A549 (cell line): ENCODE data around the gene GUCY1A1. TPM values are rescaled to one million over a fixed set of nuclear protein-coding genes. Genes with fewer than 3 reads are reported as not detected.

Experiments
- ATAC-seq, 2 experiments: fragments of 200-7000 bp in 1 of 2; fragments of >200 bp in 1 of 2; cut with Nextera tagmentation in 1 of 2; cut with Tn5 transposase in 1 of 2; 3 replicates each; pipeline versions ENCODE4 v1.8.0 to v1.9.1; 2018 to 2020; ENCODE audit warnings: mild to moderate bottlenecking in 1 of 2, moderate library complexity in 1 of 2
- CTCF ChIA-PET: fragments of 300-600 bp; sonication (Branson Sonifier 250); formaldehyde crosslinking; extraction: SDS; loops from one replicate; lab custom pipeline; 2021; ENCODE audit warnings: antibody characterized with exemption, inconsistent platforms; lab: Yijun Ruan, JAX
- POLR2A ChIA-PET: fragments of 350-600 bp; formaldehyde crosslinking; extraction: SDS; loops from one replicate; lab custom pipeline; 2021; ENCODE audit warnings: antibody characterized with exemption, inconsistent platforms; lab: Yijun Ruan, JAX
- DNase-seq, 2 experiments: peaks; one replicate each; pipeline versions ENCODE4 v3.0.0 to v3.0.0-alpha.2; 2011 to 2016; ENCODE audit warnings: low read depth in 1 of 2, low spot score in 1 of 2
- FAIRE-seq: peaks from 2 replicates; lab custom pipeline; 2011; peaks lifted over from hg19 to GRCh38; lab: Jason Lieb, UNC
- H3K27ac ChIP-seq, 2 experiments: fragments of >200 bp; sonication (Bioruptor Twin); formaldehyde crosslinking; 3 replicates each; pipeline ENCODE4 v1.5.1; 2016 to 2017
- H3K4me1 ChIP-seq: fragments of >200 bp; sonication (Bioruptor Twin); formaldehyde crosslinking; 3 replicates; pipeline ENCODE4 v1.6.1; 2016
- H3K4me2 ChIP-seq: fragments of >200 bp; sonication (Bioruptor Twin); formaldehyde crosslinking; 3 replicates; pipeline ENCODE4 v1.6.1; 2016
- H3K4me3 ChIP-seq: fragments of >200 bp; sonication (Bioruptor Twin); formaldehyde crosslinking; 3 replicates; pipeline ENCODE4 v1.5.1; 2016
- H3K9me3 ChIP-seq: fragments of >200 bp; sonication (Bioruptor Twin); formaldehyde crosslinking; 3 replicates; pipeline ENCODE4 v1.6.1; 2016
- BCL3 ChIP-seq: fragments of >200 bp; sonication (Bioruptor Twin); formaldehyde crosslinking; IDR thresholded peaks from 3 replicates; pipeline ENCODE4 v1.6.1; 2016
- BHLHE40 ChIP-seq: IDR thresholded peaks from 2 replicates; pipeline ENCODE4 v1.6.1; 2012; ENCODE audit warnings: low read depth, low read length, inconsistent platforms
- CBX8 ChIP-seq: fragments of 200-600 bp; sonication (generic); IDR thresholded peaks from 2 replicates; pipeline ENCODE4 v1.6.1; 2016
- CEBPB ChIP-seq, 2 experiments: fragments of >200 bp in 1 of 2; sonication (Bioruptor Twin) in 1 of 2; formaldehyde crosslinking in 1 of 2; IDR thresholded peaks; 2 replicates each; pipeline ENCODE4 v1.6.1; 2012 to 2016
- CHD2 ChIP-seq: fragments of 150-350 bp; IDR thresholded peaks from 2 replicates; pipeline ENCODE4 v1.6.1; 2014; ENCODE audit warnings: low read length; ENCODE audit not compliant: partially characterized antibody
- E2F6 ChIP-seq: IDR thresholded peaks from 2 replicates; pipeline ENCODE4 v1.6.1; 2012; ENCODE audit warnings: low read depth, borderline replicate concordance
- EHF ChIP-seq: fragments of 250-450 bp; sonication (Bioruptor Pico); IDR thresholded peaks from 2 replicates; pipeline ENCODE4 v1.5.0; 2020; ENCODE audit warnings: mild to moderate bottlenecking
- EP300 ChIP-seq, 2 experiments: fragments of >200 bp; sonication (Bioruptor Twin); formaldehyde crosslinking; IDR thresholded peaks; 2 replicates in 1 of 2; 3 replicates in 1 of 2; pipeline ENCODE4 v1.6.1; 2016 to 2017
- HDAC2 ChIP-seq: fragments of 200-600 bp; sonication (generic); IDR thresholded peaks from 2 replicates; pipeline ENCODE4 v1.6.1; 2016
- HES2 ChIP-seq: fragments of >200 bp; sonication (Bioruptor Twin); formaldehyde crosslinking; IDR thresholded peaks from 2 replicates; pipeline ENCODE4 v1.6.1; 2016
- HEYL ChIP-seq: fragments of 250-450 bp; sonication (Bioruptor Pico); IDR thresholded peaks from 2 replicates; pipeline ENCODE4 v1.8.0; 2021; ENCODE audit warnings: mild to moderate bottlenecking, moderate library complexity
- HOXA7 ChIP-seq: fragments of 250-450 bp; sonication (Bioruptor Pico); IDR thresholded peaks from 2 replicates; pipeline ENCODE4 v1.5.0; 2020; ENCODE audit warnings: mild to moderate bottlenecking, moderate library complexity
- HOXB13 ChIP-seq: fragments of 250-450 bp; sonication (Bioruptor Pico); IDR thresholded peaks from 2 replicates; pipeline ENCODE4 v1.5.0; 2020; ENCODE audit warnings: low read depth, mild to moderate bottlenecking, moderate library complexity
- JUNB ChIP-seq: fragments of >200 bp; sonication (Bioruptor Twin); formaldehyde crosslinking; IDR thresholded peaks from 2 replicates; pipeline ENCODE4 v1.6.1; 2016
- NPAS2 ChIP-seq: fragments of 250-450 bp; sonication (Bioruptor Pico); IDR thresholded peaks from 2 replicates; pipeline ENCODE4 v1.8.0; 2022; ENCODE audit warnings: mild to moderate bottlenecking, moderate library complexity, borderline replicate concordance
- PBX3 ChIP-seq: IDR thresholded peaks from 2 replicates; pipeline ENCODE4 v1.6.1; 2012
- PHF8 ChIP-seq: fragments of 200-600 bp; sonication (generic); IDR thresholded peaks from 2 replicates; pipeline ENCODE4 v1.6.1; 2016; ENCODE audit warnings: low read depth, mild to moderate bottlenecking, antibody characterized with exemption, moderate library complexity, borderline replicate concordance
- POLR2A ChIP-seq: IDR thresholded peaks from 2 replicates; pipeline ENCODE4 v1.6.1; 2012; ENCODE audit warnings: mild to moderate bottlenecking, low read length
- RNF2 ChIP-seq: fragments of 200-600 bp; sonication (generic); IDR thresholded peaks from 2 replicates; pipeline ENCODE4 v1.6.1; 2016; ENCODE audit warnings: low read depth, mild to moderate bottlenecking, antibody characterized with exemption, moderate library complexity, borderline replicate concordance
- USF2 ChIP-seq: fragments of 450-650 bp; IDR thresholded peaks from 2 replicates; pipeline ENCODE4 v1.6.1; 2014; ENCODE audit warnings: antibody characterized with exemption
- ZC3H11A ChIP-seq: fragments of 450-650 bp; IDR thresholded peaks from 2 replicates; pipeline ENCODE4 v1.6.1; 2014; ENCODE audit warnings: antibody characterized with exemption, mild to moderate bottlenecking
- ZNF302 ChIP-seq: fragments of 250-450 bp; sonication (Bioruptor Pico); IDR thresholded peaks from 2 replicates; pipeline ENCODE4 v1.9.0; 2021; ENCODE audit warnings: inconsistent platforms, mild to moderate bottlenecking, moderate library complexity
- ZSCAN20 ChIP-seq: fragments of 250-450 bp; sonication (Bioruptor Pico); IDR thresholded peaks from 2 replicates; pipeline ENCODE4 v1.8.0; 2022; ENCODE audit warnings: mild to moderate bottlenecking, moderate library complexity
- WGBS: methylation state at CpG from one replicate; pipeline ENCODE4 v1.1.6; 2017; ENCODE audit errors: missing lambda C conversion rate; 5-methylcytosine and 5-hydroxymethylcytosine counted together
- polyA plus RNA-seq, 4 experiments: library from polyadenylated mRNA; depleted of rRNA in 3 of 4; stranded (reverse); fragments of >200 nt; fragmentation: RNase III in 1 of 4; extraction: RNeasy Plus Mini Kit Qiagen cat#74134 plus additional on column Dnase treatment in 1 of 4; gene quantifications; 2 replicates in 3 of 4; 3 replicates in 1 of 4; pipeline ENCODE4 v1.2.3, GENCODE V29; 2011 to 2017

The GUCY1A1 gene
- polyA plus RNA-seq, 2 of the 4 experiments (the other 2 are of a cell fraction), result not detected

- FAIRE-seq (no peak), ATAC-seq (no peak)
- CTCF ChIA-PET, result no interaction called here
- 69% methylated on average over 2 of the region's 2 CpGs for WGBS
- POLR2A ChIA-PET, result no interaction called here
- no peak for TF ChIP-seq JUNB
- no peak for TF ChIP-seq EHF
- TF ChIP-seq ZSCAN20 (CRISPR knock-in tag), result no peak
- no peak for TF ChIP-seq E2F6
- no peak for TF ChIP-seq HOXB13
- TF ChIP-seq PHF8, result no peak
- TF ChIP-seq EP300 (IDR thresholded peaks at IDR 0.05), result no peak
- TF ChIP-seq, all 56 proteins: peak for 0
- no peaks in the 10 kb centered on the region for H3K9me3 ChIP-seq
- H3K27ac ChIP-seq, result no peak overlapping the region
- DNase-seq, result no peak
- H3K4me1 ChIP-seq, result 0 out of 3 replicates have a peak, but pooled peaks cover 3% of the 10 kb centered on the region
- no peak overlapping the region for H3K4me2 ChIP-seq
- no peak overlapping the region for H3K4me3 ChIP-seq
Observed at GRCh38 chr4:155763551-155763950, 96.9 kb downstream of the GUCY1A1 start.

GRCh38 chr4:155765149-155765548, 98.5 kb downstream of the GUCY1A1 start:
- TF ChIP-seq NPAS2 (CRISPR knock-in tag), result no peak
- ATAC-seq, result no peak
- Histone ChIP-seq H3K9me3 (no peaks in the 10 kb centered on the region), H3K4me1 (0 out of 3 replicates have a peak, but pooled peaks cover under 1% of the 10 kb centered on the region), H3K4me3 (no peak overlapping the region), H3K27ac (no peak overlapping the region), H3K4me2 (no peak overlapping the region)
- CTCF ChIA-PET, result interaction anchor here (1.0 kb wide), 1 partner anchor 22 kb away, joined by 3 read pairs; no protein-coding TSS in a partner anchor
- POLR2A ChIA-PET, result no interaction called here
- DNase-seq, result no peak
- WGBS, result 8% methylated on average over 3 of the region's 3 CpGs
- no peak for FAIRE-seq

GRCh38 chr4:155766622-155767021, 100.0 kb downstream of the GUCY1A1 start:
- Histone ChIP-seq H3K4me3 (no peak overlapping the region), H3K27ac (no peak overlapping the region), H3K4me2 (no peak overlapping the region), H3K9me3 (no peaks in the 10 kb centered on the region), H3K4me1 (no peaks in the 10 kb centered on the region)
- TF ChIP-seq USF2, result no peak
- TF ChIP-seq CEBPB (IDR thresholded peaks at IDR 0.05), result no peak
- TF ChIP-seq JUNB, result no peak
- no peak for TF ChIP-seq RNF2
- TF ChIP-seq BHLHE40, result no peak
- TF ChIP-seq HEYL (CRISPR knock-in tag), result no peak
- no peak for ATAC-seq
- 9% methylated on average over 2 of the region's 2 CpGs for WGBS
- ChIA-PET POLR2A (no interaction called here), CTCF (no interaction called here)
- FAIRE-seq, result no peak
- no peak for DNase-seq

GRCh38 chr4:155768370-155768769, 101.7 kb downstream of the GUCY1A1 start:
- FAIRE-seq (no peak), ATAC-seq (no peak), DNase-seq (no peak)
- Histone ChIP-seq H3K4me1 (no peaks in the 10 kb centered on the region), H3K27ac (no peak overlapping the region), H3K4me2 (no peak overlapping the region), H3K4me3 (no peak overlapping the region), H3K9me3 (no peaks in the 10 kb centered on the region)
- ChIA-PET CTCF (no interaction called here), POLR2A (no interaction called here)
- TF ChIP-seq JUNB (no peak), CEBPB (IDR thresholded peaks at IDR 0.05) (no peak), POLR2A (no peak), HOXA7 (no peak)

- ChIA-PET CTCF (no interaction called here), POLR2A (no interaction called here)
- WGBS, result 14% methylated on average over 2 of the region's 2 CpGs
- Histone ChIP-seq H3K27ac (no peak overlapping the region), H3K4me3 (no peak overlapping the region), H3K4me1 (no peaks in the 10 kb centered on the region), H3K4me2 (no peak overlapping the region), H3K9me3 (no peaks in the 10 kb centered on the region)
- TF ChIP-seq HES2, result no peak
- TF ChIP-seq RNF2, result no peak
- no peak for TF ChIP-seq BCL3
- no peak for TF ChIP-seq ZC3H11A
- no peak for TF ChIP-seq POLR2A
- TF ChIP-seq CBX8, result no peak
- TF ChIP-seq CHD2, result no peak
- TF ChIP-seq PBX3, result no peak
- TF ChIP-seq ZNF302 (CRISPR knock-in tag), result no peak
- no peak for TF ChIP-seq HDAC2
- no peak for ATAC-seq
- FAIRE-seq, result no peak
- DNase-seq, result no peak
Observed at GRCh38 chr4:155769090-155769489, 102.4 kb downstream of the GUCY1A1 start.
